GM18861 (cell line): Measurements from ENCODE around the gene ZNF609.

Experiments used
- ATAC-seq: cut with Tn5 transposase; IDR thresholded peaks from one replicate; pipeline ENCODE4 v1.9.1; 2021; ENCODE audit not compliant: unreplicated experiment

Gene ZNF609

GRCh38 chr15:64532521-64533315 lies 72.3 kb downstream of the ZNF609 start:
- no peak for ATAC-seq

- ATAC-seq: no peak
Measured at GRCh38 chr15:64535460-64536243, 75.3 kb downstream of the ZNF609 start.

- ATAC-seq: no peak
Measured at GRCh38 chr15:64536244-64536836, 76.0 kb downstream of the ZNF609 start.

- no peak for ATAC-seq
Measured at GRCh38 chr15:64542091-64542490, 81.7 kb downstream of the ZNF609 start.

- ATAC-seq: no peak
Measured at GRCh38 chr15:64544450-64544849, 84.1 kb downstream of the ZNF609 start.

GRCh38 chr15:64547275-64547674 lies 86.9 kb downstream of the ZNF609 start:
- ATAC-seq: no peak

GRCh38 chr15:64548235-64548634 lies 87.9 kb downstream of the ZNF609 start:
- no peak for ATAC-seq

- no peak for ATAC-seq
Measured at GRCh38 chr15:64549860-64550259, 89.5 kb downstream of the ZNF609 start.

GRCh38 chr15:64552281-64552948 lies 92.0 kb downstream of the ZNF609 start:
- no peak for ATAC-seq

GRCh38 chr15:64558460-64559179 lies 98.2 kb downstream of the ZNF609 start:
- no peak for ATAC-seq

GRCh38 chr15:64559243-64559642 lies 98.9 kb downstream of the ZNF609 start:
- ATAC-seq: no peak

- no peak for ATAC-seq
Measured at GRCh38 chr15:64560501-64560900, 100.1 kb downstream of the ZNF609 start.

- no peak for ATAC-seq
Measured at GRCh38 chr15:64560998-64561397, 100.6 kb downstream of the ZNF609 start.

- no peak for ATAC-seq
Measured at GRCh38 chr15:64562003-64562640, 101.7 kb downstream of the ZNF609 start.

- no peak for ATAC-seq
Measured at GRCh38 chr15:64566102-64566501, 105.7 kb downstream of the ZNF609 start.

- ATAC-seq: no peak
Measured at GRCh38 chr15:64566629-64567427, 106.5 kb downstream of the ZNF609 start.

GRCh38 chr15:64568765-64569164 lies 108.4 kb downstream of the ZNF609 start:
- ATAC-seq: no peak

GRCh38 chr15:64571857-64572291 lies 111.5 kb downstream of the ZNF609 start:
- ATAC-seq: peak; percentile 49

- ATAC-seq: no peak
Measured at GRCh38 chr15:64572856-64573255, 112.5 kb downstream of the ZNF609 start.
